NOMO-1 treated with DMSO at 0.1 percent for 48 hours (cell line): ENCODE data around the gene HSF5.

Source experiments
- DNase-seq: peaks from one replicate; lab custom pipeline; 2025; ENCODE audit not compliant: unreplicated experiment; lab: John Stamatoyannopoulos, UW

The HSF5 gene

GRCh38 chr17:58388302-58389190, 99.7 kb downstream of the HSF5 start:
- DNase-seq: no peak

DNA sequence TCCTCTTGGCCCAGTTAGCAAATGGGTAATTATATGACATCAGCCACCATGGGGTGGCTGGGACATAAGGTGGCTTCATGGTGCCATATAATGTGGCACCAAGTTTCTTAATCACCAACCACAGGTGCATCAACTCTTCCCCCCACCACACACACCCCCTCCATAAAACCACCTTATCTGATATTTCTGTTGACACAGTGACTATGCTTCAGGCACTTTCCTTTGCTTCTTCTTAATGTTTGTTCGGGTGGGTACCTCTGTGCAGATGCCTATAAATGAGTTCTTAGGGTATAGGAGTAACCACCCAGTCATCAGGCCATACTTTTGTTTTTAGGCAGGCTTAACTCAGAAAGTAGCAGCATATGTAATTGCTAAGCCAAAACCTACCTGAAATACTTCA, 100.4 kb downstream of the HSF5 start:
- no peak for DNase-seq

GRCh38 chr17:58386708-58387107, 101.5 kb downstream of the HSF5 start:
- DNase-seq: no peak

DNA sequence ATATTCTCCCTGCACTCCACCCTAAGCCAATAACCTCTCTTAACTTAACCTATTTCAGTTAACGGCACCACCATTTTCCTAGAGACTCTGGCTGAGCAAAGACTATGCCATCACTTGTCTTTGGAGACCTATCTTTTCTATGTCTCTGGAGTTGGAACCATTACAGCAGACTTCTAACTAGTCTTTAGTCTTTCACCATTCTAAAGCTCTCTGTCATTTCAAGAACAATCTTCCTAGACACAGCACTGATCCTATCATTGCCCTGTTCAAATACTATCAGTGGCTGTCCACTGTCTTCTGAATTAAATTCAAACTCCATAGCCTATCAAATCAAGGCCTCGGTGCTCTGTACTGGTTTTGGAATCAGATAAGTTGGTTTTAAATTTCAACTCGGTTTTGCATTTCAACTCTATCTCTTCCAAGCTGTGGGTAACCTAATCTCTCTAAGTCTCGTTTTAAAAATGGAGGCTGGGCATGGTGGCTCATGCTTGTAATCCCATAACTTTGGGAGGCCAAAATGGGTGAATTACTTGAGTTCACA, 102.8 kb downstream of the HSF5 start:
- no peak for DNase-seq

- peak; percentile 66 for DNase-seq
These were observed 103.3 kb downstream of the HSF5 start for GRCh38 chr17:58384897-58385296.

DNA sequence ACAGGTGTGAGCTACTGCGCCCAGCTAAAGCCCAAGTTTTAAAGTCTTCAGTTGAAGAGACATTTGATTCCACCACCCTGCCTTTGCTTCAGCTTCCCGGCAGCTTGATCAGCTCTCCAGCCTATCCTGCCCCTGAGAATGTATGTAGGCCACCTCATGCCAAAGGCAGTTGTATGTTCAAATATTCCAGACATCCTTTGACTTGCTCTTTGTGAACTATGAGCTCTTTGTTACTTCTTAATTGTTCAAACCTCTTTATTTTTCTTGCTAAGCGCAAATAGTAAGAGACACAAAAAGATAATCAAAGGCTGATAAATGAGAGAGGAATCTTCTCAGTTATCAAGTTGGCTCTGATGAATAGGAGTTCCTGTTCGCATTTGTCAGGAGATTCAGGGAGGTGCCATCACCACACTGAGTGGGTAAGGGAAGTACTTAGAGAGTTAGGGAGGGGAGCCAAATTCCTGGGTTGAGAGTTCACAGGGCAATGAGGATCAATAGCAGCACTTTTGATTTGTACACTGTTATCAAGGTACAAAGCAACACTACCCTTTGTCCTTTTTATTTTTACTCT, 104.2 kb downstream of the HSF5 start:
- DNase-seq: no peak

- no peak for DNase-seq
These were observed 105.4 kb downstream of the HSF5 start for GRCh38 chr17:58382872-58383242.

- no peak for DNase-seq
These were observed 105.9 kb downstream of the HSF5 start for GRCh38 chr17:58382108-58382871.

- DNase-seq: no peak
These were observed 106.8 kb downstream of the HSF5 start for GRCh38 chr17:58381124-58382035.

GRCh38 chr17:58380207-58381123, 107.7 kb downstream of the HSF5 start:
- DNase-seq: no peak

DNA sequence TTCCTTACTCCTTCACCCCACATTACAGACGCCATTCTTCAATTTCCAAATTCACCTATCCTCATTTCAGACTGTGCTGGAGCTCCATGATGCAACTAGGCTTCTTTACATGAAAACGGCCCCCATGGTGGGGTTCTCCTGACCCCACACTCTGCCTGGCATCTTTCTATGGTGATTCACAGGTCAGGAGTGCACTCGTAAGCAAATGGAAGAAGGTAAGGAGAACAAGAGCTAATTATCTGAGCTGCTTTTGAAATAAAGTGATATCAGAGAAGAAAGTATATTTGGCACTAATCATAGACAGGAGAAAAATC, 108.7 kb downstream of the HSF5 start:
- DNase-seq: no peak

GRCh38 chr17:58378733-58379510, 109.3 kb downstream of the HSF5 start:
- DNase-seq: no peak

DNA sequence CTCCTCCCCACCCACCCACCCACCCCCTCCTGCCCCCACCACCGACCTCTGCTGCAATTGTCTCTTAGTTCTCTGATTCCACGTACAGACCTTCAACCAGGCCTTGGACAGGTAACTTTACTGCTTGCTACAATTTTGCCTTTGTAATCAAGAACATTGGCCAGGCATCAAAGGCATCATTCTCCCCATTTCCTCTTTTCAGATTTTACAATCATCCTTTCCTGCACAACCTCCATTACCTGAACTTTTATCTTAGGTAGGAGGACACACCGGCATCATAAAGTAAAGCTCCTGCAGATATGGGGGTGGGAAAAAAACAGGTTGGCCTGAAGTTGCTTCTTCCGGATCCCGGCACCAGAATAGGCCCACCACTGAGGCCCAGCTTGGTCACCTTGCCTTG, 110.5 kb downstream of the HSF5 start:
- DNase-seq: peak; percentile 9

DNA sequence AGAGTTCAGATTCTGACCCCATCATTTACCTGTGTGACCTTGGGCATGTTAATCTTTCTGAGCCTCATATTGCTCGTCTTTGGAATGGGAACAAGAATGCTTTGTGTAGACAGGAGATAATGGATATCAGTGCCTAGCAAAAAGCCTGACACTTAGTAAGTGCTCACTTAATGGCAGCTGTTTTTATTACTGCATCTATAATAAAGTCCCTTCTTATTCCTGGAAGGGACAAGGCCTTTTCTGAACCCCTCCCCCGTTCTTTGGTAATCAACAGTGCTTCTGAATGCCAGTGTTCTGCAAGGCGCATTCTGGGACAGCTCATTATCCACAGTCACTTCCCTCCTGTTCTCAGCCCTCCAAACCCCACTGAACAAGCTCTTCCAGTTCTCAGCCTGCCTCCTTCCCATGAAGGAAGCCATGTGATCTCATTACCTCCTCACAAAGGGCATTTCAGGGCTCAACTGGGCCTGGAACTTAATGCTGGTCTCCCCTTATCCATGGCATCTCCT, 111.1 kb downstream of the HSF5 start:
- DNase-seq: no peak

GRCh38 chr17:58376472-58377000, 111.7 kb downstream of the HSF5 start:
- peak; percentile 86 for DNase-seq

DNA sequence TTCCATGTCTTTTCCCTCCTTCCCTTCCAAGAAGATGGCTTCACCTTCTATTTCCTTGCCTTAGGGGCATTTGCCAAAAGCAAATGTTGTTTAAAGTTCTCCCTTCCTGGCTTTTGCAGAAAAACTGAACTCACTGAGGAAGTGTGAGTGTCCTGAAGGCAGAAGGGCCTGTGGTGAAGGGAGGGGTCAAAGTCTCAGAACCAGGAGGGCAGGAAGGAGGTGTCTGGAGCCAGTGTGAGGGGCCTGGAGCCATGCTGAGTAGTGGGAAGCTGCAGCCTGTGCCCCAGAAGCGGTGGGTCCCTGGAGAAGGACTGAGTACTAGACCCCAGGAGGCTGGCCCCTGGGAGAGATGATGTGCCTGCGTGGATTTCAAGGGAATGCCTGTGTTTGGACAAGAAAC, 112.4 kb downstream of the HSF5 start:
- peak; percentile 34 for DNase-seq

- peak; percentile 54 for DNase-seq
These were observed 113.0 kb downstream of the HSF5 start for GRCh38 chr17:58375256-58375655.

DNA sequence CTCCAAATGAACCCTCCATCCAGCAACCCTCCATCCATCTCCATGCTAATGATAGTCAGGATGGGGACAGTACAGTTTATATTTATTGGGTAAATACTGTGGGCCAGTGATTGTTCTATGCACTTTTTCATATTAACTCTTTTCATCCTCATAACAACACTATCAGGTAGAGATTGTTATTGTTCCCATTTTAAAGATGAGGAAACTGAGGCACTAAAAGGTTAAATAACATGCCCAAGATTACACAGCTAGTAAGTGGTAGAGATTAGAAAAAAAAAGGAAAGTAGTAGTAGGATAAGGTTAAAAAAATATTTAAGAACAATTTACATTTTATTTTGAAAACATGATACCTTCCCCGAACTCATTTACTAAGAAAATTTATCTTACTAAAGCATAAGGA, 114.3 kb downstream of the HSF5 start:
- DNase-seq: no peak

DNA sequence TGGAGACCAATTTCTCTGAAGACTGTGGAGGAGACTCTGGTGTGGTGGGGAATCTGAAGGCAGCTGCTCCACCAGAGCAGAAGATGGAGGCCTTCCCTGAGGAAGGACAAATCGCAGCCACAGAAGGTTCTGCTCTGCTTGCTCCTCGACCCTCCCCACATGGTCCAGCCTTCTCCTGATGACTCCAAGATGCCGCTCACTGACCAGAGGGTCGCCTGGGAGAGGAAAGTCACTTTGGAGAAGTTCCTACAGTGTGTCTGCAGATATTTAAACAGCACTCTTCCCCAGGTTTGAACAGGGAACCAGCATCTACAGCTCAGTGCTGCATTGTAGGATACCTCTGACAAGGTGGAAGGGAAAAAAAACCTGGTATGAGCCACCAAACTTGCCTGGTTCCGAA, 115.2 kb downstream of the HSF5 start:
- DNase-seq: no peak
